Measurements from ENCODE around the gene DBNDD1. TPM values are rescaled to one million over a fixed set of nuclear protein-coding genes. Genes with fewer than 3 reads are reported as not detected.
A peak's percentile ranks its signal among the peaks of the same experiment; 100 is the strongest.

DBNDD1 gene
- total RNA-seq, 1 experiment from 2014 or later, result 60.2 TPM

DNA sequence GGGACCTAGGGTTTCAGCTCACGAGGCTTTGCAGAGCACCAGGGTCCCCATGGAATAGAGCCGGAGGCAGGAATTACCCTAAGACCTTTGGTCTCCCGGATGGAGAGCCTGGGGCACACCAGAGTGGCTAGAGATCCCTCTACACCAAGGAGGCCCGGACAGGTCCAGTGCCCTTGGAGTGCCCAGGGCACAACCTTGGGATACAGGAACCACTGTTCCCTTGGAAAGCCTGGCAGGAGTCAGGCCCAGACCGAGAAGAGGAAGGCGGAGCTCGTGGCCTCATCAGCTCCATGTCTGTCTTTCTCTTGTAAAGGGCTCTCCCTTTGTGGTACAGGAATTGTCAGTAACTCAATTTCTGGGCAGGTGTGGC is 3.8 kb upstream of the DBNDD1 start (continued):
- TF ChIP-seq, protein P1, sequence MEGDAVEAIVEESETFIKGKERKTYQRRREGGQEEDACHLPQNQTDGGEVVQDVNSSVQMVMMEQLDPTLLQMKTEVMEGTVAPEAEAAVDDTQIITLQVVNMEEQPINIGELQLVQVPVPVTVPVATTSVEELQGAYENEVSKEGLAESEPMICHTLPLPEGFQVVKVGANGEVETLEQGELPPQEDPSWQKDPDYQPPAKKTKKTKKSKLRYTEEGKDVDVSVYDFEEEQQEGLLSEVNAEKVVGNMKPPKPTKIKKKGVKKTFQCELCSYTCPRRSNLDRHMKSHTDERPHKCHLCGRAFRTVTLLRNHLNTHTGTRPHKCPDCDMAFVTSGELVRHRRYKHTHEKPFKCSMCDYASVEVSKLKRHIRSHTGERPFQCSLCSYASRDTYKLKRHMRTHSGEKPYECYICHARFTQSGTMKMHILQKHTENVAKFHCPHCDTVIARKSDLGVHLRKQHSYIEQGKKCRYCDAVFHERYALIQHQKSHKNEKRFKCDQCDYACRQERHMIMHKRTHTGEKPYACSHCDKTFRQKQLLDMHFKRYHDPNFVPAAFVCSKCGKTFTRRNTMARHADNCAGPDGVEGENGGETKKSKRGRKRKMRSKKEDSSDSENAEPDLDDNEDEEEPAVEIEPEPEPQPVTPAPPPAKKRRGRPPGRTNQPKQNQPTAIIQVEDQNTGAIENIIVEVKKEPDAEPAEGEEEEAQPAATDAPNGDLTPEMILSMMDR (IDR thresholded peaks at IDR 0.05 in 2 of 3, conservative IDR thresholded peaks at IDR 0.05 in 1 of 3; ENCODE audit: borderline replicate concordance in 1 of 3, insufficient read depth in 1 of 3, low read depth in 2 of 3, low read length in 2 of 3), result no peak

DNA sequence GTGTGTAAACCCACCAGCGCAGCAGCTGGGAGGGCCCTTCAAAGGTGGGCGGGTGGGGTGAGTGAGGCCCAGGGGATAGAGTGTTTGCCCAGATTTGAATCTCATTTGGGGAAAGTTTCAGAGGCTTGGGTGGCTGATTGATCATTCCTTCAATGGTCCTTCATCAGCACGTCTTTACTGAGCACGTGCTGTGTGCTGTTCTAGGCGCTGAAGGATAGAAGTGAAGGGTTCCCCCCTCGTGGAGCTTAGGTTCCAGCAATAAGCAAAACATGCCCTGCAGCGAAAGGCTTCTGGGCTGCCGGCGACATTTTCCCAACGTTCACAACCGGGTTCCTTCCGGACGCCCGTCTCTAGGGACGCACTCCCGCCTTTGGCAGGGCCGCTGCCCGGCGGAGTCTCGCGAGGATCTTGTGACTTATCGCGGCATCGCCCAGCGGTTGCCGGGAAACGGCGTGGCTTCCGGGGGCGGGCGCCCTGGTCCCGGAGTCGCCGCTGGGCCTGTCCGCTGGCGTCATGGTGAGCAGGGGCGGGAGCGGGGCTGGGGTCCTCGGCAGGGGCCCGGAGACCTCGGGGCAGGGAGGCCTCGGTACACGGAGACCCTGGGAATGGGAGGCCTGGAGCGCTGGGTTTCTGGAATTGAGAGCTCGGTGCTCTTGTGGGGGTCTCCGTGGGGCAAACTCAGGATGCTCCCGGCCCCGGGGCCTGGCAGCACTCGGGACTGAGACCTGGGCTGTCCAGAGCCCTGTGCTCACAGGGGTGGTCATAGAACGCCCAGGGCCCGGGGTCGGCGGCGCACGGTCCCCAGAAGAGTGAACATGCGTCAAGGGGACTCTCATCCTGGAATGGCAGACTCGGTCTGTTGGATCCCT is 3.2 kb upstream of the DBNDD1 start:
- peaks cover under 1 to 3% of the 10 kb centered on the region in 2 experiments; a peak in 2 of 4 replicates for H3K36me3 ChIP-seq (ENCODE audit: control insufficient read depth in 1 of 2, insufficient read depth in 2 of 2, low read length in 2 of 2)
- peak overlapping the region; percentile 86 to 87 for H3K4me3 ChIP-seq (replicated peaks in 1 of 2; ENCODE audit: low read depth in 1 of 2, low read length in 2 of 2)
- CTCF ChIA-PET, result no interaction called here
- H3K9me3 ChIP-seq (ENCODE audit: control insufficient read depth in 1 of 2, insufficient read depth in 1 of 2, low read depth in 1 of 2, low read length in 2 of 2), result no peaks in the 10 kb centered on the region
- peak overlapping the region; percentile 50 for H3K27ac ChIP-seq (ENCODE audit: low read depth, low read length)
- H3K4me2 ChIP-seq (ENCODE audit: low read length), result peak overlapping the region; percentile 91
- peaks cover 68% of the 10 kb centered on the region for H3K79me2 ChIP-seq (ENCODE audit: insufficient read depth, low read length)
- RAD21 ChIA-PET (ENCODE audit: low non-redundant PET in 1 of 2, low total read pairs in 2 of 2, uncharacterized antibody in 2 of 2, unreplicated experiment in 2 of 2), result no interaction called here
- no peaks in the 10 kb centered on the region for H3K27me3 ChIP-seq (ENCODE audit: insufficient read depth, low read length)
- DNase-seq (ENCODE audit: low read depth, low spot score) (peak; percentile 87), ATAC-seq (peak; percentile 80)
- peaks cover 32 to 48% of the 10 kb centered on the region in 2 experiments for H3K4me1 ChIP-seq (ENCODE audit: control insufficient read depth in 1 of 2, insufficient read depth in 2 of 2, low read length in 2 of 2)
- H3K9me2 ChIP-seq (ENCODE audit: insufficient read depth), result no peaks in the 10 kb centered on the region
- POLR2A ChIA-PET, result interaction anchor here (1.4 kb wide), 1 partner anchor 9 kb away, joined by 3 read pairs; no protein-coding TSS in a partner anchor
- H4K20me1 ChIP-seq (ENCODE audit: insufficient read depth), result no peaks in the 10 kb centered on the region
- BruUV-seq (replicated peaks), result TSS peak; percentile 53
- no peak overlapping the region for H2AFZ ChIP-seq (ENCODE audit: low read depth, low read length, poor library complexity, severe bottlenecking)
- H3K9ac ChIP-seq (ENCODE audit: low read length), result peak overlapping the region; percentile 91
- intact Hi-C loops (cut with micrococcal nuclease), result no loop called here
- TF ChIP-seq YY1 (IDR thresholded peaks at IDR 0.05; ENCODE audit: extremely low read depth, insufficient replicate concordance, low read depth, low read length) (peak; percentile 85), SP1 (IDR thresholded peaks at IDR 0.05; ENCODE audit: low read depth) (no peak), POLR2AphosphoS5 (IDR thresholded peaks at IDR 0.05; ENCODE audit: low read depth, low read length) (peak; percentile 89), TCF7L2 (IDR thresholded peaks at IDR 0.05; ENCODE audit: borderline replicate concordance, extremely low read depth, insufficient read depth, insufficient read length) (peak; percentile 55), ELF1 (IDR thresholded peaks at IDR 0.05; ENCODE audit: borderline replicate concordance, low read depth) (no peak), ZNF274 (IDR thresholded peaks at IDR 0.05; ENCODE audit: low read depth, low read length) (no peak), POLR2A (IDR thresholded peaks at IDR 0.05; ENCODE audit: borderline replicate concordance, extremely low read depth, insufficient read depth, insufficient read length) (peak; percentile 90), SRF (IDR thresholded peaks at IDR 0.05; ENCODE audit: low read depth) (no peak), SIN3A (IDR thresholded peaks at IDR 0.05; ENCODE audit: low read depth) (no peak), RAD21 (IDR thresholded peaks at IDR 0.05; ENCODE audit: low read depth) (no peak), EZH2 (IDR thresholded peaks at IDR 0.05) (no peak), CEBPB (IDR thresholded peaks at IDR 0.05; ENCODE audit: low read depth) (no peak), FOSL1 (IDR thresholded peaks at IDR 0.05; ENCODE audit: low read depth) (no peak), EZH2phosphoT487 (IDR thresholded peaks at IDR 0.05; ENCODE audit: borderline replicate concordance) (no peak)
- TF ChIP-seq, protein P2, sequence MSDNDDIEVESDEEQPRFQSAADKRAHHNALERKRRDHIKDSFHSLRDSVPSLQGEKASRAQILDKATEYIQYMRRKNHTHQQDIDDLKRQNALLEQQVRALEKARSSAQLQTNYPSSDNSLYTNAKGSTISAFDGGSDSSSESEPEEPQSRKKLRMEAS (IDR thresholded peaks at IDR 0.05), result no peak
- TF ChIP-seq, protein P3, sequence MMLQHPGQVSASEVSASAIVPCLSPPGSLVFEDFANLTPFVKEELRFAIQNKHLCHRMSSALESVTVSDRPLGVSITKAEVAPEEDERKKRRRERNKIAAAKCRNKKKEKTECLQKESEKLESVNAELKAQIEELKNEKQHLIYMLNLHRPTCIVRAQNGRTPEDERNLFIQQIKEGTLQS (IDR thresholded peaks at IDR 0.05), result no peak
- TF ChIP-seq, protein P1 (IDR thresholded peaks at IDR 0.05 in 2 of 3, conservative IDR thresholded peaks at IDR 0.05 in 1 of 3; ENCODE audit: borderline replicate concordance in 1 of 3, insufficient read depth in 1 of 3, low read depth in 2 of 3, low read length in 2 of 3), result no peak
